Loucy (cell line): ENCODE data around the gene CPED1.

ENCODE experiments used
- CTCF ChIP-seq: fragments of 200-600 bp; sonication (generic); conservative IDR thresholded peaks from 2 replicates; pipeline ENCODE4 v1.5.1; 2014; ENCODE audit warnings: mild to moderate bottlenecking, antibody characterized with exemption, low read length
- EZH2phosphoT487 ChIP-seq: fragments of 200-600 bp; IDR thresholded peaks from 2 replicates; pipeline ENCODE4 v1.6.1; 2018; ENCODE audit warnings: antibody characterized with exemption, mild to moderate bottlenecking, moderate library complexity, borderline replicate concordance

- TF ChIP-seq CTCF = no peak
- no peak for TF ChIP-seq EZH2phosphoT487
Measured at GRCh38 chr7:120991581-120991980, 3.1 kb downstream of the CPED1 start.
